Retina (tissue), 1 donor: ENCODE results near the gene REELD1.

Experiments used
- DNase-seq: peaks from one replicate; pipeline ENCODE4 v3.0.0-alpha.2; 2016

REELD1 gene

DNA sequence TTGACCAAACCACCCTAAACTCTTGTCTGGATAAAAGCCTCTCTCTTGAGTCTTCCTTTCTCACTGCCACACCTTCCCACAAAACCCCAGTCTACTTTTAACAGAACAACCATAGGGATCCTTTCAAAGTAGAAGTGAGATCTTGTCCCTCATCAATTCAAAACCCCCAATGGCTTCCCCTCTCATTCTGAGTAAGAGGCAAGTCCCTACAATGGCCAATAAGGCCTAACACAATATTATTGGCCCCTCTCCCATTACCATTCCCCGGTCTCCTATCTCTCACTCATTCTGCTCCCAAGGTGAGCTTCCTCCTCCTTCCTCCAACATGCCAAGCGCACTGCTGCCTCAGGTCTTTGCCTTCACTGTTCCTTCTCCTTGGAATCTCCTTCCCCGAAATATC lies 57.1 kb downstream of the REELD1 start:
- DNase-seq, result no peak

DNA sequence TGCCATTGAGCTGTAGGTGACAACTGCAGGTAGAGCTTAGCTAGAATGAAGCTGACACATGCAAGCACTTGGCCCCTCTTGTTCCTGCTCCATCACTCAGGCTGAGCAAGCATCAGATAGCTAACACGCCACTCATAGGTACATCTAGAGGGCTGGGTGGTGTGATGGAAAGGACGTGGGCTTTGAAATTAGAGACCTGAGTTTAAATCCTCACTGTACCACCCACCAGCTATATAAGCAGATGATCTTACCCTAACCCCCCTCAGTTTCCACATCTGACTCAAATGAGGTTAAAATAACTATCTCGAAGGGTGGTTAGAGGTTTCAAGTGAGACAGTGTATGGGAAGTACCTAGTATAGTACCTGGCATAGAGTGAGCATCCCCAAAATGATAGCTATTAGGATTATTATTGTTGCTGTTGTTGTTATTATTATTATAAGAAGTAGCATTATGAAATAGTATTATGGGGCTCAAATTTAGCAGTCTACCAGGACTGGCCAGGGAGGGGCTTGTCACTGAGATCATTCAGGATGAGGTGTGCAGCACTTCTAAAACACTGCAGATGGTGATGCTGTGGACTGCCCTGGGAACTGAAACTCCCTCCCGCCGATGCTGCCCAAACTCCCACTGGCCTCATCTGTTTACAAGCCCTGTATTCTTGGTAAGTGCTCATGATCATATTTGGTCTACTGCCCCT lies 59.0 kb downstream of the REELD1 start:
- DNase-seq, result no peak

DNA sequence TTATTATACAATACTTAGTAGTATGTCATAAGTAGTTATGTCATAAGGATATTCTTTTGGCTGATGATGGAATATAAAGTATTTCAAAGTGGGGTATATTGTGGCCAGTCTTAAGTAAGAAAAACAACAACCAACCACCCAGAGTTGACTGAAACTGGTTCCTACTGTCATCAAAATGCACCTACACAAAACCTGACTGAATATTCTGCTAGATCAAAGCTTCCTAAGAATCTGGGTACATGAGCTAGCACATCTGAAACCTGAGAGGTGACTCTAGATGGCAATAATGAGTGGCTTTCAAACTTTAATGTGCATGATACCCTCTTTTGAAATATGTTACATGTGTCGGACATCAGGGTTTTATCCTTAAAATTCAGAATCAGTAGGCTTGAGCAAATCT lies 60.4 kb downstream of the REELD1 start:
- DNase-seq, result no peak

DNA sequence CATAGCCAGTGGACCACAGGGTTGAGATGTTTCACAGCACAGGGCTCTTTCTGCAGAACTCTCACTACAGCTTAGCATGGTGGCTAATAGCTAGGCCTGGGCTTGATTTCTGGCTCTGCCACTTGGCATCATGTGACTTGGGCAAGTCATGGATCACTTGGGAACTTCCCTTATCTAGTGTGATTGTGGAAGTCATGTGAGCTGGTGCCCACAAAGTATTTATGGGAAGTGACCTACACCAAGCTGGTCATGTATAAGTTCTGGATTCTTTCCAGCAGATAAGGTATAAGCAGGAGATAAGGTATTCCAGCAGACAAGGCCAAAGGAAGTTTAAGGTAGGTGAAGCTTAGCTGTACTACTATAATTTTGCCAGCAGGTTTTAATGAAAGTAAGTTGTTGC lies 61.0 kb downstream of the REELD1 start:
- no peak for DNase-seq

DNA sequence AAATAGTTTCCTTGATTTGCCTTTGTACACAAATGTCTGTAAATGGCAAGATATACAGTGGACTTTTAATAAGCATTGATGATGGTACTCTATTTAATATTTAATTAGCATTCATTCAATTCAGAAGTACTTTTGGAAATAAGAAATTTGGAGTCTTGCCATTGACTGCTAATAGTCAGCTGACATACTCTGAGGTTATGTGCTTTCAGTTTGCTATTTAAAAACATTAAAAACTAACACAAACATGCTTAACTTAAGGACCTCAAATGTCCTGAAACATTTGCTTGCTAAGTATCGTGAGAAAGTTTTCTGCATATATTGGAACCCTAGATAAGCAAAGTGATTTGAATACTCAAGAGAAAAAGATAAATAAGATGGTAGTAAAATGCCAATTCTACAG lies 64.6 kb downstream of the REELD1 start:
- no peak for DNase-seq
